D721Med (cell line): ENCODE measurements around the gene RELL2.

ENCODE experiments used
- DNase-seq: peaks from one replicate; pipeline ENCODE4 v3.0.0; 2011; ENCODE audit warnings: low spot score; ENCODE audit not compliant: insufficient read length
- FAIRE-seq: peaks from 2 replicates; lab custom pipeline; 2011; peaks lifted over from hg19 to GRCh38; lab: Jason Lieb, UNC
- TF ChIP-seq, protein P1 (sequence below): IDR thresholded peaks from 2 replicates; pipeline ENCODE4 v1.5.1; 2012; ENCODE audit warnings: mild to moderate bottlenecking, control low read depth; ENCODE audit not compliant: insufficient read depth; ENCODE audit errors: missing control alignments

Gene RELL2

DNA sequence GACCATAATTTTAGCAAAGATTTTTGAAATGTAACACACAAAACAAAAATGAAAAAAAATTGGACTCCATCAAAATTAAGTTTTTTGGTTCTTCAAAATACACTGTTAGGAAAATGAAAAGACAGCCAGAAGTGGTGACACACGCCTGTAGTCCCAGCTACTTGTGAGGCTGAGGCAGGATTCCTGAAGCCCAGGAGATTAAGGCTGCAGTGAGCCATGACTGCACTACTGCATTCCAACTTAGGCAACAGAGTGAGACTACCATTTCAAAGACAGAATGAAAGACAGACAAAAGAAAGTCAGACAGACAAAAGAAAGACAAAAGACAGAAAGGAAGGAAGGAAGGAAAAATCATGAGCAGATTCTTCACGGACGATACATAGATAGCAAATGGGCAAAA lies 25.5 kb upstream of the RELL2 start:
- TF ChIP-seq, protein P1, sequence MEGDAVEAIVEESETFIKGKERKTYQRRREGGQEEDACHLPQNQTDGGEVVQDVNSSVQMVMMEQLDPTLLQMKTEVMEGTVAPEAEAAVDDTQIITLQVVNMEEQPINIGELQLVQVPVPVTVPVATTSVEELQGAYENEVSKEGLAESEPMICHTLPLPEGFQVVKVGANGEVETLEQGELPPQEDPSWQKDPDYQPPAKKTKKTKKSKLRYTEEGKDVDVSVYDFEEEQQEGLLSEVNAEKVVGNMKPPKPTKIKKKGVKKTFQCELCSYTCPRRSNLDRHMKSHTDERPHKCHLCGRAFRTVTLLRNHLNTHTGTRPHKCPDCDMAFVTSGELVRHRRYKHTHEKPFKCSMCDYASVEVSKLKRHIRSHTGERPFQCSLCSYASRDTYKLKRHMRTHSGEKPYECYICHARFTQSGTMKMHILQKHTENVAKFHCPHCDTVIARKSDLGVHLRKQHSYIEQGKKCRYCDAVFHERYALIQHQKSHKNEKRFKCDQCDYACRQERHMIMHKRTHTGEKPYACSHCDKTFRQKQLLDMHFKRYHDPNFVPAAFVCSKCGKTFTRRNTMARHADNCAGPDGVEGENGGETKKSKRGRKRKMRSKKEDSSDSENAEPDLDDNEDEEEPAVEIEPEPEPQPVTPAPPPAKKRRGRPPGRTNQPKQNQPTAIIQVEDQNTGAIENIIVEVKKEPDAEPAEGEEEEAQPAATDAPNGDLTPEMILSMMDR, result no peak

DNA sequence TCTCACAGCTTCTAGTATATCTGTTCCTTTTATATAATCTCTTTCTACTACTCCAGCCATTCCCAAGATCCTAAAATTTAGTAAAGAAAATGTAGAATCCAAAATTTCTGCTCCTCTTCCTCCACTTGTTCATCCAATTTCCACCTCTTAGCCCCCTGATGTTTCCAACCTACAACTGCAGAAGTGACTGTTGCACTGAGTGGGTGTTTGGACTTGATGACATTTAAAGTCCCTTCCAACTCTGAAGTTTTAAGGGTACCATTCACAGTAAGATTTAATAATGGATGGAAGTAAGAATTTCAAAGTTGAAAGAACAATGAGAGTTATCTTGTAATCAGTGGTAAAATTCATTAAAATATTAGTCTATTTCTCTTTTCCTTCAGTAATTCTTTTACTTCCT lies 23.5 kb upstream of the RELL2 start:
- TF ChIP-seq, protein P1, result no peak
- no peak for FAIRE-seq

More for the DNA sequence above, 25.5 kb upstream of the RELL2 start:
- FAIRE-seq (no peak), DNase-seq (no peak)

DNA sequence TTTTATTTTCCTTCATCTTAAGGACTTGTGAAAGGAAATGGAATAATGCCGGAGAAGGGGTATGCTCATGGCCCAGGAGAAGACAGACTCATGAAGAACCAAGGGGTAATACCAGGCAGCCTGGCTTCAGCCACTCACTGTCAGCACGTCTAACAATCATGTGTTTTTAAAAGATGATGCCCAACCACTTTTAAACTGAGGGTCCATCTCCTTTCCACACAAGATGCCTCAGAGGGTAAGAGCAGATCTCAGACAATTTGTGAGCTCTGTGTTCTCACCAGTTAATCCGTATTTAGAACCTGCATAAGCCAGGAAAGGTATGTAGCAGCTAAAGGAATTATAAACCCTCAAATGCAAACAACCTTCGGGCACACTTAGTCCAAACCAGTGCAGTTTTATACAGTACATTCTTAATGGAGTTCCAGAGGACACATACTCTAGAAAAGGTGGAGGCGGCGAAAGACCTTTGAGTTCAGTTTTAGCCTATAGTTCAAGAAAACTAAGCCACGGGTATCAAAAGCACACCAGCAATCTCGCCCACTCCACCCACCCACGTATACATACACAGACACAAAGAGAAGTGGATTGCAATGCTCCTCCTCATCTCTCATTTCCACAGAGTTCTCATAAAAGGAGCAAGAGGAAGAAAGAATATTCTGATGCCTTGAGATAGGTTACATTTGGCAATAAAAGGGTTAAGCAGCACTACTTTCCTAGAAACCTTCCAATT lies 20.6 kb upstream of the RELL2 start:
- DNase-seq (no peak), FAIRE-seq (no peak)
- TF ChIP-seq, protein P1, result no peak

More for the DNA sequence above, 23.5 kb upstream of the RELL2 start:
- DNase-seq, result no peak

DNA sequence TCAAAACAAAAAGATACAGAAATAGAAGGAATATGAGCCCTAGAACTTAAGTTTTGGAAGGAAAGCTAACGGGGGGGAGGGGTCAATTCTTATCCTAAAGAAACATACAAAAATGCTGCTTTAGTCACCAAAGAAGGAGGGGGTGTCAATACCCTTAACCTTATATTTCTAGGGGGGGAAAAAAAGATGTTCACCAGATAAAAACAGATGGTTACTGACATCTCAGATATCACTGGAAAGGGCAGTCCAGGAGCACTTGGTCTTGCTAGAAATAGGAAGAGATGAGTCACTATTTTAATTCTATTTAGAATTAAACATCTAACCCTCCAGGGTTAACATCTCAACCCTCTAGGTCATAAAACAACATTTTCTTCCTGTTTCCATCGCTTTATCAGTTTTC lies 19.7 kb upstream of the RELL2 start:
- FAIRE-seq (no peak), DNase-seq (no peak)

DNA sequence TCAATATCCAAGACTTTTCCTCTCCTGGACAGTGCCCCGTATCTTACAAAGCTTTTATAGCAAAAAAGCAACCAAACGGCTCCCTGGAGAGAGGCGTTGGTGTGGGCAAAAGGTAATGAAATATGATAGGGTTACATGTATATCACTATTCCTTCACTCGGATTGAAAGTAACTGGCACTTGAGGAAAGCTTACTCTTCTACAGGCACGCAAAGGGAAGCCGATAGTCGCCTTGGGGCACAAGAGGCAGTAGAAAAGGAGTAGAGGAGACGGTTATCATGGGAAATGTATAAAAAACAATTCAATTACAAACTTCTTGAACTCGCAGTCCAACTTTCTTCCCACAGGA lies 19.1 kb upstream of the RELL2 start:
- FAIRE-seq (no peak), DNase-seq (no peak)
- TF ChIP-seq, protein P1, result no peak

More for the DNA sequence above, 19.7 kb upstream of the RELL2 start:
- TF ChIP-seq, protein P1, result no peak

DNA sequence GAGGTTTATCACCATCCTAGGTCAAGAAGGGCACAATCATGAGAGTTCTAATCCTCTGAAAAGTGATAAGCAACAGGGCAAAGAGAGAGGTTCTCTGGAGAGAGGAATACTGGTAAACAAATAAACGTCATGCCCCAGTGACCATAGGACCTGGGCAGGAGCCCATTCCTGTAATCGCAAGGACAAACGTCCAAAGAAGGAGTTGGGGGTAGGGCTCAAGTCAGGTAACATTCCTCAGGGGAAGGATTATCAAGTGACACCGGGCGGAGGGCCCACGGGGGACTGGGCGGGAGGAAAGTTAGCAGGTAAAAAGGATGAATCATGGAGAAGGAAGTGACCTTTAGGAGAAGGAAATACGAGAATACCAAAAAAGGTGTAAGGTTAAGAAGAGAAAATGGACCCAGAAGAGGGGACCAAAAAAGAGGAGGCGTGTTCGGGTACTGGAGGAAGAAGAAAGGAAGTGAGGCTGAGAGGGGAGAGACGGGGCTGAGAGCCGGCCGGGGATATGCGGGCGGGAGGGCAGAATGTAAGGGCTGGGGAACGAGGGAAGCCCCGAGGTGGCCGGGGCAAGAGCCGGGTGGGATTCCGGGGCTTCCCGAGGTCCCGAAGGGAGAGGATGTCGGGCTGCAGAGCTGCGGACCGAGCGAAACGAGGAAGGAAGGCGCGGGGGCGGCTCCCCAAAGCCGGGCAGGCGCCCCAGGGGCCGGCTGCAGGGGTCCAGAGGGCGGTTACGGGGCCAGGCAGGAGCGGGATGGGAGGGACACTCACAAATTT lies 18.6 kb upstream of the RELL2 start:
- TF ChIP-seq, protein P1, result no peak
- FAIRE-seq (no peak), DNase-seq (no peak)
